ENCODE measurements around the gene TLDC2. TPM values are rescaled to one million over a fixed set of nuclear protein-coding genes. Genes with fewer than 3 reads are reported as not detected.
A peak's percentile ranks its signal among the peaks of the same experiment; 100 is the strongest.
"Not testable (repeated sequence)": the region's sequence is repeated elsewhere in the genome, so short reads cannot be mapped to it uniquely, and the experiment has no call there.

Gene TLDC2
- total and polyA plus RNA-seq, 12 donors = 0.10 to 0.33 (median 0.26) TPM; not detected in 8

DNA sequence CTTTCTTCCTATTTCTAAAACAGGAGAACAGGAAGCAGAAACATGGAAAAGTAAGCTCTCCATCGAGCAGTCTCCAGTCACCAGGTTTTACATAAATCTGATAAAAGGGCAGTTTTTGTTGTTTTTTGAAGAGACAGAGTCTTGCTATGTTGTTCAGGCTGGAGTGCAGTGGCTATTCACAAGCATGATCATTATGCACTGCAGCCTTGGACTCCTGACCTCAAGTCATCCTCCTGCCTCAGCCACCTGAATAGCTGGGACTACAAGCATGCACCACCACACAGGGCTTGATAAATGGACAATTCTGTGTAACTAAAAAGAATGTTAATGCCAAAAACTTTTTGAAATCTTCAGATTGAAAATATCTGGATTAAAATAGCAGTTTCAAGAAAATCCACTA is 51.8 kb downstream of the TLDC2 start:
- Histone ChIP-seq H3K4me1 (replicated peaks in 1 of 2) (peaks cover 0 to 26% of the 10 kb centered on the region in 2 donors), H3K36me3 (replicated peaks in 1 of 2) (peaks cover 0 to 69% of the 10 kb centered on the region in 2 donors), H3K9me3 (replicated peaks in 1 of 3) (no peaks in the 10 kb centered on the region), H3K27me3 (no peaks in the 10 kb centered on the region), H3K4me3 (no peak overlapping the region), H3K27ac (no peak overlapping the region)
- no peak for TF ChIP-seq POLR2A (IDR thresholded peaks at IDR 0.05)
- TF ChIP-seq, protein P1, sequence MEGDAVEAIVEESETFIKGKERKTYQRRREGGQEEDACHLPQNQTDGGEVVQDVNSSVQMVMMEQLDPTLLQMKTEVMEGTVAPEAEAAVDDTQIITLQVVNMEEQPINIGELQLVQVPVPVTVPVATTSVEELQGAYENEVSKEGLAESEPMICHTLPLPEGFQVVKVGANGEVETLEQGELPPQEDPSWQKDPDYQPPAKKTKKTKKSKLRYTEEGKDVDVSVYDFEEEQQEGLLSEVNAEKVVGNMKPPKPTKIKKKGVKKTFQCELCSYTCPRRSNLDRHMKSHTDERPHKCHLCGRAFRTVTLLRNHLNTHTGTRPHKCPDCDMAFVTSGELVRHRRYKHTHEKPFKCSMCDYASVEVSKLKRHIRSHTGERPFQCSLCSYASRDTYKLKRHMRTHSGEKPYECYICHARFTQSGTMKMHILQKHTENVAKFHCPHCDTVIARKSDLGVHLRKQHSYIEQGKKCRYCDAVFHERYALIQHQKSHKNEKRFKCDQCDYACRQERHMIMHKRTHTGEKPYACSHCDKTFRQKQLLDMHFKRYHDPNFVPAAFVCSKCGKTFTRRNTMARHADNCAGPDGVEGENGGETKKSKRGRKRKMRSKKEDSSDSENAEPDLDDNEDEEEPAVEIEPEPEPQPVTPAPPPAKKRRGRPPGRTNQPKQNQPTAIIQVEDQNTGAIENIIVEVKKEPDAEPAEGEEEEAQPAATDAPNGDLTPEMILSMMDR (IDR thresholded peaks at IDR 0.05) = no peak
- 52 to 87% (median 79%) methylated on average over 1 of the region's 1 CpG for WGBS, 4 donors
- intact Hi-C loops (cut with DNase I) = no loop called here
- peak in 1 of 7 donors; percentile 39 for DNase-seq

DNA sequence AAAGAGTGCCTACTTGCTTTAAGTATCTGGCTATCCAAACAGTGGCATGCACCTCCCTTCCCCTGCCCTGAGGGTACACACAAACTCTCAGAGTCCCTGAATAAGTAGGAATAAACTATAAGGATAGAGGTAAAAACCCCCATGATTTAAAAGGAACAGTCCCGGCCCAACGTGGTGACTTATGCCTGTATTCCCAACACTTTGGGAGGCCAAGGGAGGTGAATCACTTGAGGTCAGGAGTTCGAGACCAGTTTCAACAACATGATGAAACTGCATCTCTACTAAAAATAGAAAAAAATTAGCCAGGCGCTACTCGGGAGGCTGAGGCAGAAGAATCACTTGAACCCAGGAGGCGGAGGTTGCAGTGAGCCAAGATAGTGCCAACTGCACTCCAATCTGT is 53.4 kb downstream of the TLDC2 start:
- H3K36me3 ChIP-seq (replicated peaks in 1 of 2) = peaks cover 0 to 64% of the 10 kb centered on the region in 2 donors
- H3K4me1 ChIP-seq (replicated peaks in 1 of 2) = peaks cover 0 to 34% of the 10 kb centered on the region in 2 donors
- DNase-seq = peak in 1 of 7 donors; percentile 45

DNA sequence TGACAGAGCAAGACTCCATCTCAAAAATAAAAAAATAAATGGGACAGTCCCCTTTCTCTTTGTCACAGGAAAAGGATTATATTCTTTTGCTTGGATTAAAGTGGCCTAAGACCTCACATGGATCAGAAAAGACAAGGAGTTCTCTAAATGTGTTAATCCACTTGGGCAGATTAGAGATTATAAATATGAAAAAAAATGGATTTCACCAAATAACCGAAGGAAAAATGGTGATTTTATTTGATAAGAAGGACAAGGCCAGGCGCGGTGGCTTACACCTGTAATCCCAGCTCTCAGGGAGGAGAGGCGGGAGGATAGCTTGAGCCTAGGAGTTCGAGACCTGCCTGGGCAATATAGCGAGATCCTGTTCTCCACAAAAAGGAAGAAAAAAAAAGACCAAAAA is 53.8 kb downstream of the TLDC2 start:
- H3K27me3 ChIP-seq = no peaks in the 10 kb centered on the region
- no peak overlapping the region for H3K27ac ChIP-seq
- TF ChIP-seq POLR2A (IDR thresholded peaks at IDR 0.05) = no peak
- TF ChIP-seq, protein P1 (IDR thresholded peaks at IDR 0.05) = no peak
- H3K4me3 ChIP-seq = no peak overlapping the region
- peaks cover 0 to 67% of the 10 kb centered on the region in 2 donors for H3K36me3 ChIP-seq (replicated peaks in 1 of 2)
- peak in 1 of 7 donors; percentile 41 for DNase-seq
- intact Hi-C loops (cut with DNase I) = no loop called here
- WGBS, 4 donors = 88 to 97% (median 93%) methylated on average over 6 of the region's 6 CpGs
- peaks cover 0 to 34% of the 10 kb centered on the region in 2 donors for H3K4me1 ChIP-seq (replicated peaks in 1 of 2)
- H3K9me3 ChIP-seq (replicated peaks in 1 of 3) = no peaks in the 10 kb centered on the region

More for the DNA sequence above, 53.4 kb downstream of the TLDC2 start:
- H3K27me3 ChIP-seq = no peaks in the 10 kb centered on the region
- H3K27ac ChIP-seq = no peak overlapping the region
- no peak overlapping the region for H3K4me3 ChIP-seq
- 56 to 74% (median 58%) methylated on average over 6 of the region's 6 CpGs for WGBS, 4 donors
- TF ChIP-seq, protein P1 (IDR thresholded peaks at IDR 0.05) = no peak
- TF ChIP-seq POLR2A (IDR thresholded peaks at IDR 0.05) = no peak
- H3K9me3 ChIP-seq (replicated peaks in 1 of 3) = no peaks in the 10 kb centered on the region
- intact Hi-C loops (cut with DNase I) = no loop called here

DNA sequence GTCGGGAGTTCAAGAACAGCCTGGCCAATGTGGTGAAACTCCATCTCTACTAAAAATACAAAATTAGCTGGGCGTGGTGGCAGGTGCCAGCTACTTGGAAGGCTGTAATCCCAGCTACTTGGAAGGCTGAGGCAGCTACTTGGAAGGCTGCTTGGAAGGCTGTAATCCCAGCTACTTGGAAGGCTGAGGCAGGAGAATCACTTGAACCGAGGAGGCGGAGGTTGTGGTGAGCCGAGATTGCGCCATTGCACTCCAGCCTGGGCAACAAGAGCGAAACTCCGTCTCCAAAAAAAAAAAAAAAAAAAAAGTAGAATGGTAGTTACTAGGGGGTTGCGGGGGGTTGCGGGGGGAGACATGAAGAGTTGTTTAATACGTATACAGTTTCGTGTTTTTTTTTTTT is 56.1 kb downstream of the TLDC2 start:
- peak in 2 of 7 donors; percentile 20 to 59 for DNase-seq
- H3K9me3 ChIP-seq (replicated peaks in 1 of 3); intact Hi-C loops (cut with DNase I); H3K4me3 ChIP-seq; H3K27ac ChIP-seq; H3K27me3 ChIP-seq: not testable (repeated sequence)
- WGBS, 4 donors = 78 to 91% (median 89%) methylated on average over 12 of the region's 12 CpGs
- peaks cover 9 to 51% of the 10 kb centered on the region in 2 donors for H3K4me1 ChIP-seq (replicated peaks in 1 of 2)
- peaks cover 0 to 63% of the 10 kb centered on the region in 2 donors for H3K36me3 ChIP-seq (replicated peaks in 1 of 2)
